Aorta (tissue), 5 donors: ENCODE results near the gene VPS18. TPM values are rescaled to one million over a fixed set of nuclear protein-coding genes. Genes with fewer than 3 reads are reported as not detected.

Experiments used
- ATAC-seq: fragments of 200-7000 bp; cut with Tn5 transposase; one replicate; pipeline ENCODE4 v1.9.1; 2022; ENCODE audit warnings: moderate library complexity; ENCODE audit not compliant: low FRiP score
- DNase-seq, 2 donors: peaks; one replicate each; pipeline ENCODE4 v3.0.0-alpha.2; 2020
- H3K27ac ChIP-seq, 2 donors: one replicate each; pipeline ENCODE4 v1.5.1; 2013; ENCODE audit warnings: low read length in 2 of 2, mild to moderate bottlenecking in 2 of 2, moderate library complexity in 2 of 2, control low read depth in 1 of 2, inconsistent platforms in 1 of 2, low read depth in 1 of 2
- H3K27me3 ChIP-seq, 2 donors: one replicate each; pipeline ENCODE4 v1.6.1; 2013; ENCODE audit warnings: control low read depth in 1 of 2, low read length in 1 of 2, mild to moderate bottlenecking in 1 of 2, moderate library complexity in 1 of 2; ENCODE audit not compliant: insufficient read depth in 2 of 2, control insufficient read depth in 1 of 2
- H3K36me3 ChIP-seq, 2 donors: one replicate each; pipeline ENCODE4 v1.6.1; 2013; ENCODE audit warnings: control low read depth in 1 of 2, low read length in 1 of 2, mild to moderate bottlenecking in 1 of 2; ENCODE audit not compliant: insufficient read depth in 2 of 2, control insufficient read depth in 1 of 2
- H3K4me1 ChIP-seq, 2 donors: one replicate each; pipeline ENCODE4 v1.6.1; 2013; ENCODE audit warnings: low read length in 2 of 2, control low read depth in 1 of 2, mild to moderate bottlenecking in 1 of 2, moderate library complexity in 1 of 2; ENCODE audit not compliant: insufficient read depth in 2 of 2, control insufficient read depth in 1 of 2
- H3K4me3 ChIP-seq, 2 donors: one replicate each; pipeline ENCODE4 v1.5.1; 2013; ENCODE audit warnings: low read length in 2 of 2, control low read depth in 1 of 2, mild to moderate bottlenecking in 1 of 2
- H3K9me3 ChIP-seq: one replicate; pipeline ENCODE4 v1.6.1; 2013; ENCODE audit warnings: mild to moderate bottlenecking, low read length; ENCODE audit not compliant: control insufficient read depth
- WGBS, 2 donors: extraction: QIAGEN DNeasy Blood & Tissue Kit; methylation state at CpG; one replicate each; pipeline ENCODE4 v1.1.7; 2013; 5-methylcytosine and 5-hydroxymethylcytosine counted together
- intact Hi-C, 2 donors: fragments of 100-400 bp; cut with DNase I; formaldehyde crosslinking; loops; one replicate each; pipeline versions ENCODE4 v1.14.2 to v1.15.0; 2022
- polyA plus RNA-seq, 2 donors: library from polyadenylated mRNA; stranded (reverse); fragments of 200-250 nt; gene quantifications; one replicate each; pipeline ENCODE4 v1.2.3, GENCODE V29; 2013
- total RNA-seq, 2 donors: library from RNA; stranded (reverse); fragmentation: NEBNext Ultra II Directional; extraction: Animal tissue kit (Norgen Biotek cat#: 25700); gene quantifications; one replicate each; pipeline ENCODE4 v1.2.1, GENCODE V29; 2021
- donor health status: healthy with polysubstance abuse.
- donor health status: Bipolar disorder and iron deficiency.
- donor health status: DM: no; HTN: no; CAD: no.
- donor health status: DM: no; HTN: no; CAD: no.
- donor health status: DM: yes; HTN: yes; CAD: no.

Gene VPS18
- total and polyA plus RNA-seq, 4 donors, result 5.5 to 22.5 (median 14.4) TPM

DNA sequence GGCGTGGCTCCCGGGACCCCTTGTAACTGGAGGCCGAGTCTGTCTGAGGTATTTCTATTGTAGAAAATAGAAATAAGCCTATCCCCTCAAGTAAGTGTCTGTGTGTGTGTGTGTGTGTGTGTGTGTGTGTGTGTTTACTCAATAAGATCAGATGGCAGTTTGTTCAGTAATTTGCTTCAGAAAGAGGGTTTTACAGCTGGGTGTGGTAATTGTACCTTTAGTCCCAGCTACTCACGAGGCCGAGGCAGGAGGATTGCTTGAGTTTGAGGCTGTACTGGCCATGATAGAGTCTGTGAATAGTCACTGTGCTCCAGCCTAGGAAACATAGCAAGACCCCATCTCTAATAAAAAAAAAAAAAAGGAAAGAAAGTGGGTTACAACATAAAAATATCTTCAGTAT lies 41.7 kb upstream of the VPS18 start:
- DNase-seq (peak; percentile 2 to 4), ATAC-seq (no peak)
- Histone ChIP-seq H3K4me1 (no peaks in the 10 kb centered on the region), H3K9me3 (no peaks in the 10 kb centered on the region), H3K27ac (no peak overlapping the region), H3K4me3 (no peak overlapping the region), H3K36me3 (no peaks in the 10 kb centered on the region), H3K27me3 (no peaks in the 10 kb centered on the region)
- WGBS, 2 donors, result 96 to 97% methylated on average over 5 of the region's 5 CpGs
- intact Hi-C loops, result loop anchor here (10.0 kb wide), 1 partner anchor 332 kb away; no protein-coding TSS in a partner anchor

DNA sequence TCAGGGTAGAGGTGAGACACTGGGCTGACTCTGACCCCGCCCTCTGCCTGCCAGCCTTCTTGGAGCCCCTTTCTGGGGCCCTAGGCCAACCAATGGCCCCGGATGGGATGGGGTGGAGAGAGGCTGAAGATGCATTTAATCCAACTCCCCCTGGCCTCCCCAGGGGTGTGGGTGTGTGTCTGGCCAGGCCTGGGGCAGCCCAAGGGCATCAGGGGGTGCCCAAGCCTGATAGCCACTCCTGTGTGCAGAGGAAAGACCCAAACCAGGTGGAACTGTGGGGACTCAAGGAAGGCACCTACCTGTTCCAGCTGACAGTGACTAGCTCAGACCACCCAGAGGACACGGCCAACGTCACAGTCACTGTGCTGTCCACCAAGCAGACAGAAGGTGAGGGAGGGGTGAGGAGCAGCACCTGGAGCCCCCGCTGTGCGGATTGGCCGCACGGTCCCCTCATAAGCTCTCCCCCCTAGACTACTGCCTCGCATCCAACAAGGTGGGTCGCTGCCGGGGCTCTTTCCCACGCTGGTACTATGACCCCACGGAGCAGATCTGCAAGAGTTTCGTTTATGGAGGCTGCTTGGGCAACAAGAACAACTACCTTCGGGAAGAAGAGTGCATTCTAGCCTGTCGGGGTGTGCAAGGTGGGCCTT lies 40.9 kb upstream of the VPS18 start:
- H3K4me1 ChIP-seq, result no peaks in the 10 kb centered on the region
- ATAC-seq (no peak), DNase-seq (peak; percentile 31 to 55)
- H3K36me3 ChIP-seq, result no peaks in the 10 kb centered on the region
- H3K4me3 ChIP-seq, result no peak overlapping the region
- no peaks in the 10 kb centered on the region for H3K27me3 ChIP-seq
- intact Hi-C loops, result loop anchor here (10.0 kb wide), 1 partner anchor 331 kb away; no protein-coding TSS in a partner anchor
- no peak overlapping the region for H3K27ac ChIP-seq
- H3K9me3 ChIP-seq, result no peaks in the 10 kb centered on the region
- WGBS, 2 donors, result 90 to 91% methylated on average over 16 of the region's 16 CpGs

DNA sequence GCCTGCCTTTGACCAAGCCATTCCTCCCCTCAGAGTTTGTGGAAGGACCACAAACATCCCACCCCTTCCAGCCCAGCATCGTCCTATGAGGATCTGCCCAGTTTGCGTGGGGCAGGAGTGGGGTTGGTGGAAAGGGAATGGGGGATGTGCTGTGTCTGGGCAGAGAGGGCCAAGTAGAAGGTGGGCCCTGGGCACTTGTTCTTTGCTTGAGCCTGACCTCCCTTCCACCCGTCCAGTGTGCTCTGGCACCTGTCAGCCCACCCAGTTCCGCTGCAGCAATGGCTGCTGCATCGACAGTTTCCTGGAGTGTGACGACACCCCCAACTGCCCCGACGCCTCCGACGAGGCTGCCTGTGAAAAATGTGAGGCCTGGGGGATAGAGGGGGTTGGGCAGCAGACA lies 40.1 kb upstream of the VPS18 start:
- ATAC-seq, result no peak
- peak; percentile 33 to 62 for DNase-seq
- intact Hi-C loops, result loop anchor here (10.0 kb wide), 1 partner anchor 331 kb away; no protein-coding TSS in a partner anchor

GRCh38 chr15:40855706-40856234 lies 38.5 kb upstream of the VPS18 start:
- 86 to 87% methylated on average over 13 of the region's 13 CpGs for WGBS, 2 donors

More for the DNA sequence above, 40.1 kb upstream of the VPS18 start:
- Histone ChIP-seq H3K4me3 (no peak overlapping the region), H3K36me3 (no peaks in the 10 kb centered on the region), H3K4me1 (no peaks in the 10 kb centered on the region), H3K27me3 (no peaks in the 10 kb centered on the region), H3K9me3 (no peaks in the 10 kb centered on the region), H3K27ac (no peak overlapping the region)
- WGBS, 2 donors, result 67 to 69% methylated on average over 10 of the region's 10 CpGs

DNA sequence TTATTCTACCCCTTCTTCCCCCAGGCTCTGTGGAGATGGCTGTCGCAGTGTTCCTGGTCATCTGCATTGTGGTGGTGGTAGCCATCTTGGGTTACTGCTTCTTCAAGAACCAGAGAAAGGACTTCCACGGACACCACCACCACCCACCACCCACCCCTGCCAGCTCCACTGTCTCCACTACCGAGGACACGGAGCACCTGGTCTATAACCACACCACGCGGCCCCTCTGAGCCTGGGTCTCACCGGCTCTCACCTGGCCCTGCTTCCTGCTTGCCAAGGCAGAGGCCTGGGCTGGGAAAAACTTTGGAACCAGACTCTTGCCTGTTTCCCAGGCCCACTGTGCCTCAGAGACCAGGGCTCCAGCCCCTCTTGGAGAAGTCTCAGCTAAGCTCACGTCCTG lies 37.5 kb upstream of the VPS18 start:
- no peaks in the 10 kb centered on the region for H3K36me3 ChIP-seq
- ATAC-seq, result no peak
- no peaks in the 10 kb centered on the region for H3K4me1 ChIP-seq
- 73 to 80% methylated on average over 8 of the region's 8 CpGs for WGBS, 2 donors
- no peaks in the 10 kb centered on the region for H3K27me3 ChIP-seq
- H3K9me3 ChIP-seq, result no peaks in the 10 kb centered on the region
- peak; percentile 26 to 59 for DNase-seq
- H3K4me3 ChIP-seq, result no peak overlapping the region
- intact Hi-C loops, result loop anchor here (2.0 to 10.0 kb wide), 2 partner anchors 36 to 328 kb away; no protein-coding TSS in a partner anchor
- H3K27ac ChIP-seq, result no peak overlapping the region

More at GRCh38 chr15:40855706-40856234, 38.5 kb upstream of the VPS18 start:
- ATAC-seq (no peak), DNase-seq (peak; percentile 27 to 46)
- no peaks in the 10 kb centered on the region for H3K27me3 ChIP-seq
- no peaks in the 10 kb centered on the region for H3K9me3 ChIP-seq
- H3K4me3 ChIP-seq, result no peak overlapping the region
- H3K4me1 ChIP-seq, result no peaks in the 10 kb centered on the region
- intact Hi-C loops, result loop anchor here (2.0 to 10.0 kb wide), 2 partner anchors 37 to 329 kb away; no protein-coding TSS in a partner anchor
- H3K27ac ChIP-seq, result no peak overlapping the region
- no peaks in the 10 kb centered on the region for H3K36me3 ChIP-seq

DNA sequence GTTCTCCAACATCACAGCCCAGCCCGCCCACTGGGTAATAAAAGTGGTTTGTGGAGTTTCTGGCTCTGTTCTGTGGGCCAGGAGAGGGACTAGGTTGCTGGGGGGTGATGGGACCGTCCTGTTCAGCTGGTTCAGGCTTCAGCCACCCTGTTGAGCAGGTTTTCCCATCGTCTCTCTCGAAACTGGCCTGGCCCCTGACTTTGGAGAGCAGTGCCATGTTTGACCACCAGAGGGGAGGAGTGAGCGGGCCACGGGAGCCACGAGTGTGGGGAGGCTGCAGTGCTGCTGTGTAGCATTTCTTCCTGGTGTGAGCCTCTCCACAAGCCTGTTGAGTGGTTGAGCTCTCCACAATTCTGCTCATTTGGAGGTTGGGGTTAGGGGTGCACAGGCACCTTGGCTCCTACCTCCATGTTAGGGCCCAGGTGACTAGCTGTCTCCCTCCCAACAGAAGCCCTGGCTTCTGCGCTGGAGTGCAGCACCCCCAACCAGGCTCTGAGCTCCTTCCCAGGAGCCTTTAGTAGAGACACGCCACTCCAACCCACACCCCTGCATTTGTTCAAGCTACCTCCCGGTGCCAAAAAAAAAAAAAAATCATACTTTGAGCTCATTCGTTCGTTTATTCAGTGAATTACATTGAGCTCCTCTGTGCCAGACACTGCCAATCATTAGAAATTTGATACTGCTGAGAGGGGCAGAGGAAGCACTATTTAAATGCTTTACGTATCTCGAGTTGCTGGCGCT lies 36.5 kb upstream of the VPS18 start:
- no peaks in the 10 kb centered on the region for H3K27me3 ChIP-seq
- H3K4me1 ChIP-seq, result no peaks in the 10 kb centered on the region
- no peak overlapping the region for H3K27ac ChIP-seq
- no peaks in the 10 kb centered on the region for H3K9me3 ChIP-seq
- ATAC-seq (peak; percentile 84), DNase-seq (peak; percentile 80 to 91)
- no peaks in the 10 kb centered on the region for H3K36me3 ChIP-seq
- no peak overlapping the region for H3K4me3 ChIP-seq
- WGBS, 2 donors, result 17 to 19% methylated on average over 15 of the region's 15 CpGs
- intact Hi-C loops, result loop anchor here (2.0 to 10.0 kb wide), 2 partner anchors 35 to 327 kb away; no protein-coding TSS in a partner anchor

DNA sequence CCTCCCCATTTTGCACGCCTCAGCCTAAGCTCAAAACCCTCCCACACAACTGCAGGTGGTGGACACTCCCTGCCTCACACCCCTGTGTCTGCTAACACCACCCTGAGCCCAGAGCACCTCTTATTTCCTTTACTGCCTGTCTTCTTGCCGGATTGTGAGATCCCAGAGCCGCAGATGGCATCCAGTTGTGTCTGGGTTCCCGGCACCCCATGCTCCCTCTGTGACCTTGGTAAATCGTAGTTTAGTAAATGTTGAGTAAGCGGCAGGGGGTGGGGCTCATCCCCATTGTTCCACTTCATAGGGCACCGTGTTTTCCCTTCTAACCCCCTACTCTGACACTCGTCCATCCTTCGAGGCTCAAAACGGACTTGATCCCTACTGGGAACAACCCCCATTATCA lies 35.5 kb upstream of the VPS18 start:
- Histone ChIP-seq H3K36me3 (no peaks in the 10 kb centered on the region), H3K27ac (no peak overlapping the region), H3K27me3 (no peaks in the 10 kb centered on the region), H3K4me1 (no peaks in the 10 kb centered on the region), H3K4me3 (no peak overlapping the region), H3K9me3 (no peaks in the 10 kb centered on the region)
- 67 to 72% methylated on average over 10 of the region's 10 CpGs for WGBS, 2 donors
- DNase-seq, result peak; percentile 15 to 55
- no peak for ATAC-seq
- intact Hi-C loops, result loop anchor here (2.0 to 10.0 kb wide), 2 partner anchors 34 to 326 kb away; no protein-coding TSS in a partner anchor

DNA sequence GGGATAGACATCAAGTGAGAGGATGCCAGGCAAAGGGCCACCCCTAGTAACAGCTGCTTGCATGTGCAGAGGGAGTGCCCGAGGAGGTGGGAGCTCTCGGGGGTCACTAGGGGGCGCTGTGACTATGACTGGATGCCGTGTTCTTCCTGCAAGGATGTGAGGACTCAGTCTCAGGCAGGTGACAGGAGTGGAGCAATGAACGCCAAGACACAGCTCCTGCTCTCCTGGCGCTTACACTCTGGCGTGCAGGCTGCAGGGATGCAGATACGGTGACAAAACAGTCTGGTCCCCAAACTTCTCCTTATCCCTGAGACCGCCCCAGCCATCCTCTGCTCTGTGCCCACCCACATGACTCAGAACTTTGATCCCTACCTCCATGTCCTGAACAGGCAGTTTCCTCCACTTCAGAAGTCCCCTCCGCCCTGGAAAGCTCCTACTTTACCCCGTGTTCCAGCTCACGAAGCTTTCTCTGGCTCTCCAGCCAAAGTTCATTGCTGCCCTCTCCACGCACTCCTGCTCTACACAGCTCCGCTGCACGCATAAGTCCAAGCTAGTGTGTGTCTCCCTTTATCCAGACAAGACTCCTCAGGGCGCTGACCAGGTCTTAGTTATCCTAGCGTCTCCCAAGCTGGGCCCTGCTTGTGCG lies 34.9 kb upstream of the VPS18 start:
- Histone ChIP-seq H3K27ac (no peak overlapping the region), H3K4me3 (no peak overlapping the region), H3K4me1 (no peaks in the 10 kb centered on the region), H3K36me3 (no peaks in the 10 kb centered on the region), H3K27me3 (no peaks in the 10 kb centered on the region), H3K9me3 (no peaks in the 10 kb centered on the region)
- ATAC-seq, result peak; percentile 62
- 44% methylated on average over 18 of the region's 18 CpGs for WGBS, 2 donors
- intact Hi-C loops, result loop anchor here (2.0 to 10.0 kb wide), 2 partner anchors 33 to 325 kb away; no protein-coding TSS in a partner anchor
- peak; percentile 78 to 89 for DNase-seq
